Spleen (tissue), 7 donors: ENCODE measurements around the gene MEX3C.

Experiments used
- POLR2A ChIP-seq, 3 donors: fragments of 450-650 bp; IDR thresholded peaks; one replicate each; pipeline ENCODE4 v1.5.1; 2017; ENCODE audit warnings: antibody characterized with exemption in 3 of 3, mild to moderate bottlenecking in 1 of 3
- POLR2AphosphoS5 ChIP-seq, 3 donors: sonication (generic); formaldehyde crosslinking; IDR thresholded peaks; one replicate each; pipeline ENCODE4 v1.5.1; 2017; ENCODE audit warnings: antibody characterized with exemption in 3 of 3
- TF ChIP-seq, protein P1 (sequence below), 11 experiments: fragments of 200-600 bp in 7 of 11; fragments of 450-650 bp in 4 of 11; sonication (generic) in 4 of 11; IDR thresholded peaks in 8 of 11; conservative IDR thresholded peaks in 3 of 11; 1 replicate in 7 of 11; 2 replicates in 4 of 11; pipeline versions ENCODE4 v1.4.0 to v1.8.0; 2016 to 2021; ENCODE audit warnings: antibody characterized with exemption in 11 of 11, inconsistent platforms in 4 of 11, mild to moderate bottlenecking in 1 of 11
- donor health status: DM: no; HTN: no; CAD: no; lungs with moderate emphysema.
- donor health status: DM: no; HTN: no; CAD: no.
- donor health status: DM: no; HTN: no; CAD: no.

DNA sequence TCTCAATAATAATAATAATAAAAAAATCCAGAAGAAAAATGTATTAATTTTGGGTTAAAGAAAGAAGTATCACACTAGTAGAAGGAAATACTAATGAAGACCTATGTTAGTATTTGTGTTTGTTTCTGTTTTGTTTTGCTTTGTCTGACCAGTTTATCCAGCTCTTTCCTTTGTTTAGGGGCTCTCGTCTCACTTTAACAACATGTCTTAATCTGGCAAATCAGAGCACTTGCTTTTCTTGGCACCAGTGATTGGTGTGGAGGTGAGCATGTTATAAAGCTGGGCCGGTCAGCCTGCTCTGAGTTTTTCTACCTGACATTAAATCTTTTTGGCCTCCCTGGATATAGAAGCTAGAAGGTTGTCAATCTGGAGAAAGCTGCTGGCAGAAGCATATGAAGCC lies 15.1 kb upstream of the MEX3C start:
- TF ChIP-seq, protein P1, sequence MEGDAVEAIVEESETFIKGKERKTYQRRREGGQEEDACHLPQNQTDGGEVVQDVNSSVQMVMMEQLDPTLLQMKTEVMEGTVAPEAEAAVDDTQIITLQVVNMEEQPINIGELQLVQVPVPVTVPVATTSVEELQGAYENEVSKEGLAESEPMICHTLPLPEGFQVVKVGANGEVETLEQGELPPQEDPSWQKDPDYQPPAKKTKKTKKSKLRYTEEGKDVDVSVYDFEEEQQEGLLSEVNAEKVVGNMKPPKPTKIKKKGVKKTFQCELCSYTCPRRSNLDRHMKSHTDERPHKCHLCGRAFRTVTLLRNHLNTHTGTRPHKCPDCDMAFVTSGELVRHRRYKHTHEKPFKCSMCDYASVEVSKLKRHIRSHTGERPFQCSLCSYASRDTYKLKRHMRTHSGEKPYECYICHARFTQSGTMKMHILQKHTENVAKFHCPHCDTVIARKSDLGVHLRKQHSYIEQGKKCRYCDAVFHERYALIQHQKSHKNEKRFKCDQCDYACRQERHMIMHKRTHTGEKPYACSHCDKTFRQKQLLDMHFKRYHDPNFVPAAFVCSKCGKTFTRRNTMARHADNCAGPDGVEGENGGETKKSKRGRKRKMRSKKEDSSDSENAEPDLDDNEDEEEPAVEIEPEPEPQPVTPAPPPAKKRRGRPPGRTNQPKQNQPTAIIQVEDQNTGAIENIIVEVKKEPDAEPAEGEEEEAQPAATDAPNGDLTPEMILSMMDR (IDR thresholded peaks at IDR 0.05 in 8 of 11, conservative IDR thresholded peaks at IDR 0.05 in 3 of 11): no peak
- TF ChIP-seq POLR2AphosphoS5 (IDR thresholded peaks at IDR 0.05): no peak
- TF ChIP-seq POLR2A (IDR thresholded peaks at IDR 0.05): no peak
